ENCODE results near the gene LIPG.
"Not testable (repeated sequence)": the region's sequence is repeated elsewhere in the genome, so short reads cannot be mapped to it uniquely, and the experiment has no call there.

DNA sequence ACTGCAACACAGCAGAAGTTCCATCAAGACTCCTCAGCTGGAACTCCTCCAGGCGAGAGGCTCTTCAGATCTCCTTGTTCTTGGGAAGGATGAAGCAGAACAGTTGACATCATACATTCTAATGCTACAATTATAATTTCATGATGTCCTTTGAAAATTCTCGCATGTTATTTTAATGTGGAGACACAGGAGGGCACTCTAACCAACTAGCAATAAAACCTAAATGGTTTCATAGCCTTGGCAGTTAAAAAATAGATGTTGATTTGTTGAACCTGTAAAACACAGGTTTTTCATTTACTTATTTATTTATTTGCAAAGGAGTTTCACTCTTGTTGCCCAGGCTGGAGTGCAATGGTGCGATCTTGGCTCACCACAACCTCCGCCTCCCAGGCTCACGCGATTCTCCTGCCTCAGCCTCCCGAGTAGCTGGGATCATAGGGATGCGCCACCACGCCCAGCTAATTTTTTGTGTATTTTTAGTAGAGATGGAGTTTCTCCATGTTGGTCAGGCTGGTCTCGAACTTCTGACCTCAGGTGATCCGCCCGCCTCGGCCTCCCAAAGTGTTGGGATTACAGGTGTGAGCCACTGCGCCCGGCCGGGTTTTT, 2.4 kb upstream of the LIPG start:
- TF ChIP-seq, protein P1, sequence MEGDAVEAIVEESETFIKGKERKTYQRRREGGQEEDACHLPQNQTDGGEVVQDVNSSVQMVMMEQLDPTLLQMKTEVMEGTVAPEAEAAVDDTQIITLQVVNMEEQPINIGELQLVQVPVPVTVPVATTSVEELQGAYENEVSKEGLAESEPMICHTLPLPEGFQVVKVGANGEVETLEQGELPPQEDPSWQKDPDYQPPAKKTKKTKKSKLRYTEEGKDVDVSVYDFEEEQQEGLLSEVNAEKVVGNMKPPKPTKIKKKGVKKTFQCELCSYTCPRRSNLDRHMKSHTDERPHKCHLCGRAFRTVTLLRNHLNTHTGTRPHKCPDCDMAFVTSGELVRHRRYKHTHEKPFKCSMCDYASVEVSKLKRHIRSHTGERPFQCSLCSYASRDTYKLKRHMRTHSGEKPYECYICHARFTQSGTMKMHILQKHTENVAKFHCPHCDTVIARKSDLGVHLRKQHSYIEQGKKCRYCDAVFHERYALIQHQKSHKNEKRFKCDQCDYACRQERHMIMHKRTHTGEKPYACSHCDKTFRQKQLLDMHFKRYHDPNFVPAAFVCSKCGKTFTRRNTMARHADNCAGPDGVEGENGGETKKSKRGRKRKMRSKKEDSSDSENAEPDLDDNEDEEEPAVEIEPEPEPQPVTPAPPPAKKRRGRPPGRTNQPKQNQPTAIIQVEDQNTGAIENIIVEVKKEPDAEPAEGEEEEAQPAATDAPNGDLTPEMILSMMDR (IDR thresholded peaks at IDR 0.05): peak; percentile 52
- TF ChIP-seq TCF7L2 (IDR thresholded peaks at IDR 0.05; ENCODE audit: low read depth, low read length): not testable (repeated sequence)
